HepG2 (cell line): ENCODE data around the gene EVA1A. TPM values are rescaled to one million over a fixed set of nuclear protein-coding genes. Genes with fewer than 3 reads are reported as not detected.

Source experiments
- MLLT10 ChIP-seq: sonication (generic); formaldehyde crosslinking; IDR thresholded peaks from 2 replicates; pipeline ENCODE4 v1.4.0; 2020; ENCODE audit warnings: missing genetic modification reagents
- NR3C1 ChIP-seq: sonication (generic); formaldehyde crosslinking; IDR thresholded peaks from 2 replicates; pipeline ENCODE4 v1.4.0; 2020; ENCODE audit warnings: missing genetic modification reagents
- RARG ChIP-seq: sonication (generic); formaldehyde crosslinking; IDR thresholded peaks from 2 replicates; pipeline ENCODE4 v1.4.0; 2020; ENCODE audit warnings: low read depth, mild to moderate bottlenecking, missing genetic modification reagents
- RBM22 ChIP-seq: fragments of 200-400 bp; formaldehyde crosslinking; optimal IDR thresholded peaks from 2 replicates; pipeline ENCODE3; 2017; ENCODE audit warnings: mild to moderate bottlenecking, low read length, moderate library complexity
- SIN3B ChIP-seq: fragments of 150-350 bp; IDR thresholded peaks from 2 replicates; pipeline ENCODE4 v1.6.1; 2014; ENCODE audit warnings: low read length
- SNAI1 ChIP-seq: sonication (generic); formaldehyde crosslinking; IDR thresholded peaks from 2 replicates; pipeline ENCODE4 v1.5.0; 2020; ENCODE audit warnings: mild to moderate bottlenecking, missing genetic modification reagents, borderline replicate concordance
- THYN1 ChIP-seq: sonication (generic); formaldehyde crosslinking; IDR thresholded peaks from 2 replicates; pipeline ENCODE4 v1.8.1; 2023; ENCODE audit warnings: low read depth, mild to moderate bottlenecking, moderate library complexity, missing genetic modification reagents, borderline replicate concordance
- ZBTB3 ChIP-seq: sonication (generic); formaldehyde crosslinking; IDR thresholded peaks from 2 replicates; pipeline ENCODE4 v1.4.0; 2020; ENCODE audit warnings: low read depth, mild to moderate bottlenecking, moderate library complexity, missing genetic modification reagents, borderline replicate concordance
- ZFP37 ChIP-seq: sonication (generic); formaldehyde crosslinking; IDR thresholded peaks from 2 replicates; pipeline ENCODE4 v1.4.0; 2020; ENCODE audit warnings: missing genetic modification reagents, borderline replicate concordance
- ZKSCAN5 ChIP-seq: sonication (generic); formaldehyde crosslinking; IDR thresholded peaks from 2 replicates; pipeline ENCODE4 v1.5.1; 2020; ENCODE audit warnings: mild to moderate bottlenecking, missing genetic modification reagents
- ZNF20 ChIP-seq: sonication (generic); formaldehyde crosslinking; IDR thresholded peaks from 2 replicates; pipeline ENCODE4 v1.4.0; 2020; ENCODE audit warnings: mild to moderate bottlenecking, moderate library complexity, missing genetic modification reagents
- ZNF263 ChIP-seq: sonication (generic); formaldehyde crosslinking; IDR thresholded peaks from 2 replicates; pipeline ENCODE4 v1.4.0; 2020; ENCODE audit warnings: missing genetic modification reagents
- ZNF317 ChIP-seq: sonication (generic); formaldehyde crosslinking; IDR thresholded peaks from 2 replicates; pipeline ENCODE4 v1.5.0; 2020; ENCODE audit warnings: mild to moderate bottlenecking, missing genetic modification reagents
- ZNF605 ChIP-seq: sonication (generic); formaldehyde crosslinking; IDR thresholded peaks from 2 replicates; pipeline ENCODE4 v1.8.0; 2022; ENCODE audit warnings: mild to moderate bottlenecking, missing genetic modification reagents
- ZNF674 ChIP-seq: sonication (generic); formaldehyde crosslinking; IDR thresholded peaks from 2 replicates; pipeline ENCODE4 v1.5.0; 2020; ENCODE audit warnings: low read depth, mild to moderate bottlenecking, missing genetic modification reagents
- ZNF678 ChIP-seq: sonication (generic); formaldehyde crosslinking; IDR thresholded peaks from 2 replicates; pipeline ENCODE4 v1.4.0; 2020; ENCODE audit warnings: mild to moderate bottlenecking, missing genetic modification reagents
- ZNF709 ChIP-seq: sonication (generic); formaldehyde crosslinking; IDR thresholded peaks from 2 replicates; pipeline ENCODE4 v1.5.0; 2020; ENCODE audit warnings: mild to moderate bottlenecking, missing genetic modification reagents
- polyA plus RNA-seq, 8 experiments: library from polyadenylated mRNA; depleted of rRNA in 3 of 8; stranded (reverse) in 7 of 8; unstranded in 1 of 8; fragments of >200 nt; fragmentation: Illumina TruSeq in 4 of 8; extraction: Trizol in 4 of 8; gene quantifications; 2 replicates each; pipeline versions ENCODE4 v1.2.1 to v1.2.3, GENCODE V29; 2011 to 2016; ENCODE audit warnings: low read depth in 4 of 8, missing spikeins in 1 of 8, mixed read lengths in 1 of 8; ENCODE audit not compliant: insufficient read depth in 1 of 8
- total RNA-seq, 5 experiments: library from RNA; depleted of rRNA; stranded (reverse); fragments of >200 nt; fragmentation: Illumina TruSeq; extraction: Trizol; gene quantifications; 2 replicates each; pipeline ENCODE4 v1.2.3, GENCODE V29; 2016; ENCODE audit warnings: low read depth in 1 of 5
- TF ChIP-seq, protein P1 (sequence below): sonication (generic); formaldehyde crosslinking; IDR thresholded peaks from 2 replicates; pipeline ENCODE4 v1.5.1; 2020; ENCODE audit warnings: missing genetic modification reagents, mild to moderate bottlenecking, borderline replicate concordance
- TF ChIP-seq, protein P2 (sequence below): sonication (generic); formaldehyde crosslinking; IDR thresholded peaks from 2 replicates; pipeline ENCODE4 v1.4.0; 2020; ENCODE audit warnings: mild to moderate bottlenecking, missing genetic modification reagents

The EVA1A gene
- total and polyA plus RNA-seq, 2 of the 13 experiments (the other 11 are each of a cell fraction or from before 2014, with no cell fraction given): 57.5 to 57.8 TPM

DNA sequence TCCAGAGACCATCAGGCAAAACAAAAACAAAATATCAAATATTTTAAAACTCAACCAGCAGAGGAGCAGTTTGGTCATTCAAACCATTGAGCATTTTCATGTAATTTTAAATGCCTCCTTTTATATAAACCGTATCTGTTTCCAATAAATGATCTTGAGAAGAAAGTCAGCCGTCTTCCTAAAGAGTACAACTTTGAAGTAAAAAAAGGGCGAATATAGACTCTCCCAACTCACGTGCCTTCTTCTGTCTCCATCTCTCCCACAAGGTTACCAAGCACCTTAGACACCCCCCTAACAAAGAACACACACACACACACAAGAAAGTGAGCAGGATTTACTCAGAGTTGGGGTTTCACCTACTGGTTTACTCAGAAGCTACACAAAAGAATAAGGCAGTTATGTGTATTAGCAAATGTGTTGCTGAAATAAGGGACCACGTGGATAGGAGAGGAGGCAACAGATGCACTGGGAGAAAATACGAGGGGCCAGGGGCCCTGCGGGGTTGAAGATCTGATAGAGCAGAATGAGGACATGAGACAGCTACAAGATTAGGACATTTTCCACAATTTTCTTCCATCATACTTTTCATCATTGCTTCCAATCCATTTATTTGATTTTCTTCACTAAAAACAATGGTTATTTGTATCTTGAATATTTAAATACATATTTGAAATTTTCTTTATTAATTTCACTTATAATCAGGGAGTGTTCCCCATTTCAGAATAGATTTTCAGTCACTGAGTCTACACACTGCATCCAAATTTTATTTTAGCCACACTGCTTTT, 45.0 kb downstream of the EVA1A start (continued):
- TF ChIP-seq ZFP37 (CRISPR knock-in tag): no peak
- TF ChIP-seq, protein P1, sequence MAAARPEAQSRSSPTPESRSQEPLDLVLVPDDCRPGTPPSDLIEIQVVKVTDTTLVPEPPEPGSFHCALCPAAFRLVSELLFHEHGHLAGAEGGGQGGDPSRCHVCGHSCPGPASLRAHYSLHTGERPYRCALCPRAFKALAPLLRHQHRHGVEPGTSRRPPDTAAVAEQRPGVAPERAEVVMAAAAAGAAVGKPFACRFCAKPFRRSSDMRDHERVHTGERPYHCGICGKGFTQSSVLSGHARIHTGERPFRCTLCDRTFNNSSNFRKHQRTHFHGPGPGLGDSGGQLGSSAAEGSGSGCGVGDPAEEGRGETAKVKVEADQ: no peak
- 0 out of 2 replicates have a peak, but pooled peaks have one; percentile 77 for TF ChIP-seq ZNF20
- no peak for TF ChIP-seq ZKSCAN5
- TF ChIP-seq RARG (CRISPR knock-in tag): 0 out of 2 replicates have a peak, but pooled peaks have one; percentile 1
- peak; percentile 34 for TF ChIP-seq RBM22
- no peak for TF ChIP-seq ZNF605
- TF ChIP-seq ZNF674 (CRISPR knock-in tag): no peak
- TF ChIP-seq SNAI1 (CRISPR knock-in tag): peak; percentile 68; the same call in 1 of the 2 replicates
- TF ChIP-seq THYN1: peak; percentile 67; the same call in 1 of the 2 replicates
- TF ChIP-seq ZNF317 (CRISPR knock-in tag): peak; percentile 85
- TF ChIP-seq, protein P2, sequence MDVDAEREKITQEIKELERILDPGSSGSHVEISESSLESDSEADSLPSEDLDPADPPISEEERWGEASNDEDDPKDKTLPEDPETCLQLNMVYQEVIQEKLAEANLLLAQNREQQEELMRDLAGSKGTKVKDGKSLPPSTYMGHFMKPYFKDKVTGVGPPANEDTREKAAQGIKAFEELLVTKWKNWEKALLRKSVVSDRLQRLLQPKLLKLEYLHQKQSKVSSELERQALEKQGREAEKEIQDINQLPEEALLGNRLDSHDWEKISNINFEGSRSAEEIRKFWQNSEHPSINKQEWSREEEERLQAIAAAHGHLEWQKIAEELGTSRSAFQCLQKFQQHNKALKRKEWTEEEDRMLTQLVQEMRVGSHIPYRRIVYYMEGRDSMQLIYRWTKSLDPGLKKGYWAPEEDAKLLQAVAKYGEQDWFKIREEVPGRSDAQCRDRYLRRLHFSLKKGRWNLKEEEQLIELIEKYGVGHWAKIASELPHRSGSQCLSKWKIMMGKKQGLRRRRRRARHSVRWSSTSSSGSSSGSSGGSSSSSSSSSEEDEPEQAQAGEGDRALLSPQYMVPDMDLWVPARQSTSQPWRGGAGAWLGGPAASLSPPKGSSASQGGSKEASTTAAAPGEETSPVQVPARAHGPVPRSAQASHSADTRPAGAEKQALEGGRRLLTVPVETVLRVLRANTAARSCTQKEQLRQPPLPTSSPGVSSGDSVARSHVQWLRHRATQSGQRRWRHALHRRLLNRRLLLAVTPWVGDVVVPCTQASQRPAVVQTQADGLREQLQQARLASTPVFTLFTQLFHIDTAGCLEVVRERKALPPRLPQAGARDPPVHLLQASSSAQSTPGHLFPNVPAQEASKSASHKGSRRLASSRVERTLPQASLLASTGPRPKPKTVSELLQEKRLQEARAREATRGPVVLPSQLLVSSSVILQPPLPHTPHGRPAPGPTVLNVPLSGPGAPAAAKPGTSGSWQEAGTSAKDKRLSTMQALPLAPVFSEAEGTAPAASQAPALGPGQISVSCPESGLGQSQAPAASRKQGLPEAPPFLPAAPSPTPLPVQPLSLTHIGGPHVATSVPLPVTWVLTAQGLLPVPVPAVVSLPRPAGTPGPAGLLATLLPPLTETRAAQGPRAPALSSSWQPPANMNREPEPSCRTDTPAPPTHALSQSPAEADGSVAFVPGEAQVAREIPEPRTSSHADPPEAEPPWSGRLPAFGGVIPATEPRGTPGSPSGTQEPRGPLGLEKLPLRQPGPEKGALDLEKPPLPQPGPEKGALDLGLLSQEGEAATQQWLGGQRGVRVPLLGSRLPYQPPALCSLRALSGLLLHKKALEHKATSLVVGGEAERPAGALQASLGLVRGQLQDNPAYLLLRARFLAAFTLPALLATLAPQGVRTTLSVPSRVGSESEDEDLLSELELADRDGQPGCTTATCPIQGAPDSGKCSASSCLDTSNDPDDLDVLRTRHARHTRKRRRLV (CRISPR knock-in tag): 0 out of 2 replicates have a peak, but pooled peaks have one; percentile 39
- no peak for TF ChIP-seq NR3C1 (CRISPR knock-in tag)
- TF ChIP-seq ZBTB3 (CRISPR knock-in tag): no peak
- TF ChIP-seq ZNF709: peak; percentile 9; the same call in 1 of the 2 replicates
- TF ChIP-seq SIN3B: no peak
- no peak for TF ChIP-seq ZNF263 (CRISPR knock-in tag)
- TF ChIP-seq MLLT10 (CRISPR knock-in tag): no peak
- TF ChIP-seq ZNF678 (CRISPR knock-in tag): no peak
